ENCODE results near the gene ULK1.
A peak's percentile ranks its signal among the peaks of the same experiment; 100 is the strongest.

Gene ULK1

DNA sequence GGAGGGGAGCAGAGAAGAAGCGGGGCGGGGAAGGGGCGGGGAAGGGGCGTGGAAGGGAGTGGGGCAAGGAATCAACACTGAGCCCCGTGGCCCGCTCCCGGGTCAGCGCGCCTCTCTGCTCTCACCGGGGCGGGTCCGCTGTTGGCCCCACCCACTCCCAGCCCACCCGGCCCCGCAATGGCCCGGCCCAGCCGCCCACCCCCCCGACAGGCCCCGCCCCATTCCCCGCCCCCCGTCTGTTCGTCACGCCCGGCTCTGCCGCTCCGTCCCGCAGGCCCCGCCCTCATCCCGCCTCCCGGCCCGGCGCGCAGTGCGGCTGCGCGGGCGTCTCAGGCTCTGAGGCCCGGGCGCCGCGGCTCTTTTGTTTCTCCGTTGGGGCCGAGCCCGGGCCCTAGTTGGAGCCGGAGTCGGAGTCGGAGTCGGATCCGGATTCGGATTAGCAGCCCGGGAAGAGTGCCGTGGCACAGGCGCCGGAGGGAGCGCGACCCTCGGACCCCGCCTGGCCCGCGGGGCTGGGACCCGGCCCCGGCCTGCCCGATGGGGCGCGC, at the start of gene ULK1:
Gene ULK1 (plus strand): TSS at position 310 of the 548 bp plus-strand sequence. CDS start 380 bp downstream, outside the sequence.
- Mint-ChIP-seq H3K27me3 (no peaks in the 10 kb centered on the region), H3K4me3 (peak within 1 kb of the TSS; percentile 84), H3K36me3 (no peaks in the 10 kb centered on the region), H3K27ac (peak within 1 kb of the TSS; percentile 75), H3K9me3 (ENCODE audit: low read depth) (no peaks in the 10 kb centered on the region), H3K4me1 (ENCODE audit: low read depth) (peaks cover 16% of the 10 kb centered on the region)

- Mint-ChIP-seq H3K9me3 (ENCODE audit: low read depth) (no peaks in the 10 kb centered on the region), H3K27me3 (no peaks in the 10 kb centered on the region), H3K4me3 (no peak overlapping the region), H3K27ac (no peak overlapping the region), H3K4me1 (ENCODE audit: low read depth) (no peaks in the 10 kb centered on the region), H3K36me3 (no peaks in the 10 kb centered on the region)
These were observed 49.8 kb upstream of the ULK1 start for GRCh38 chr12:131844656-131845055.

DNA sequence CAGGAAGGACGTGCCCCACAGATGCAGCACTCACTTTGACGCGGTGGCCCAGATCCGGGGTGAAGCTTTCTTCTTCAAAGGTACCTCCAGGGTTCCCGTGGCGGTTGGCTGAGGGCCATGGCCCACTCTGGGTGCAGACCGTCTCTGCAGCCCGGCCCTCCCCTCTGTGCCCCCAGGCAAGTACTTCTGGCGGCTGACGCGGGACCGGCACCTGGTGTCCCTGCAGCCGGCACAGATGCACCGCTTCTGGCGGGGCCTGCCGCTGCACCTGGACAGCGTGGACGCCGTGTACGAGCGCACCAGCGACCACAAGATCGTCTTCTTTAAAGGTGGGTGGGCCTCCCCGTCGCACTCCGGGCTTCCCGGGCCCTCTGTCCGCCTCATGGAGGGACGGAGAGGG, 49.3 kb upstream of the ULK1 start:
- no peak overlapping the region for H3K27ac Mint-ChIP-seq
- no peaks in the 10 kb centered on the region for H3K9me3 Mint-ChIP-seq (ENCODE audit: low read depth)
- H3K4me1 Mint-ChIP-seq (ENCODE audit: low read depth): no peaks in the 10 kb centered on the region
- no peaks in the 10 kb centered on the region for H3K36me3 Mint-ChIP-seq
- no peak overlapping the region for H3K4me3 Mint-ChIP-seq
- no peaks in the 10 kb centered on the region for H3K27me3 Mint-ChIP-seq

DNA sequence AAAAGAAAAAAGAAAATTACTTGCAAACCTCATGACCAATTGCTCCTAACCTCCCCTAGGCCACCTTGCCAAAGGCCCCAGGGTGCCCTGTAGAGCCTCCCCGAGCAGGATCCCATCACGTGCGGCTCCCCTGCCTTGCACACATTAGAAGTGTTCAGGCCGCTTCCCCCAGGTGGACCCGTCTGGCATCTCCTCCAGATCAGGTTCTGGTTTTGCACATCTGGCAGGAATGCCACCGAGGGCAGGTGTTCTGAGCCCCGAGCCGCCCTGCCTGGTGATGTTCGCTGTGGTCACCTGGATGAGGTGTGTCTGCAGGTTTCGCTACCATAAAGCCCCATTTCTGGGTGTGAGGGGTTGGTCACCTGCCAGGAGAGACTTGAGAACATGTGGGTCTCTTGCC, 47.0 kb upstream of the ULK1 start:
- Mint-ChIP-seq H3K27ac (no peak overlapping the region), H3K36me3 (no peaks in the 10 kb centered on the region), H3K9me3 (ENCODE audit: low read depth) (no peaks in the 10 kb centered on the region), H3K4me1 (ENCODE audit: low read depth) (no peaks in the 10 kb centered on the region), H3K4me3 (no peak overlapping the region), H3K27me3 (no peaks in the 10 kb centered on the region)

- Mint-ChIP-seq H3K27me3 (no peaks in the 10 kb centered on the region), H3K4me1 (ENCODE audit: low read depth) (no peaks in the 10 kb centered on the region), H3K9me3 (ENCODE audit: low read depth) (no peaks in the 10 kb centered on the region), H3K27ac (no peak overlapping the region), H3K36me3 (no peaks in the 10 kb centered on the region), H3K4me3 (no peak overlapping the region)
These were observed 45.7 kb upstream of the ULK1 start for GRCh38 chr12:131848753-131849152.

DNA sequence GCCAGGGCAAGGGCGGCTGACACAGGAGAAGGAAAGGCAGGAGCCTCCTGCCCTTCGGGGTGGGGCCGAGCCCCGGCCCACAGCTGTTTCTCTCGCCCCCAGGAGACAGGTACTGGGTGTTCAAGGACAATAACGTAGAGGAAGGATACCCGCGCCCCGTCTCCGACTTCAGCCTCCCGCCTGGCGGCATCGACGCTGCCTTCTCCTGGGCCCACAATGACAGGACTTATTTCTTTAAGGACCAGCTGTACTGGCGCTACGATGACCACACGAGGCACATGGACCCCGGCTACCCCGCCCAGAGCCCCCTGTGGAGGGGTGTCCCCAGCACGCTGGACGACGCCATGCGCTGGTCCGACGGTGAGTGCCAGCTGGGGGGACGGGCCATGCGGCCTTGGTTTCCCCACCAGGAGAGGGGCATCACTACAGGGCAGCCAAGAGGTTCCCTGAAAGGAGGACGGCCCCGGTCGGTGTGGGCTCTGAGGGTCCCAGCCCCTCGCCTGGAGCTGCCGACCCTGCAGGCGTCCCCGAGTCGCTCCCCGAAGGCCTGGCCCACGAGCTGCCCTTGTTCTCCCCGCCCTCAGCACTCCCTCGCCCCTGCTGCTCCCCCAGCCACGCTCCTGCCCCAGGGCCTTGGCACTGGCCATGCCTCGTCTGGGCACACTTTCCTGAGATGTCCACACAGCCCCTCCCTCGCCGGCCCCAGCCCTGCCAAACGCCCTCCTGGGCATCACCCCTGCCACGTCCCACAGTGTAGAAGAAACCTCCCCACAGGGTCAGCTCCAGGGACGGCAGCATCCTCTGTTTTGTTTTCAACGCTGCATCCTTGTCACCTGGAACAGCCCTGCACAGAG, 44.5 kb upstream of the ULK1 start:
- Mint-ChIP-seq H3K4me1 (ENCODE audit: low read depth) (no peaks in the 10 kb centered on the region), H3K4me3 (no peak overlapping the region), H3K36me3 (no peaks in the 10 kb centered on the region), H3K27me3 (no peaks in the 10 kb centered on the region), H3K9me3 (ENCODE audit: low read depth) (no peaks in the 10 kb centered on the region), H3K27ac (no peak overlapping the region)

GRCh38 chr12:131850856-131851559, 43.4 kb upstream of the ULK1 start:
- Mint-ChIP-seq H3K9me3 (ENCODE audit: low read depth) (no peaks in the 10 kb centered on the region), H3K4me3 (no peak overlapping the region), H3K4me1 (ENCODE audit: low read depth) (no peaks in the 10 kb centered on the region), H3K36me3 (no peaks in the 10 kb centered on the region), H3K27ac (no peak overlapping the region), H3K27me3 (no peaks in the 10 kb centered on the region)

DNA sequence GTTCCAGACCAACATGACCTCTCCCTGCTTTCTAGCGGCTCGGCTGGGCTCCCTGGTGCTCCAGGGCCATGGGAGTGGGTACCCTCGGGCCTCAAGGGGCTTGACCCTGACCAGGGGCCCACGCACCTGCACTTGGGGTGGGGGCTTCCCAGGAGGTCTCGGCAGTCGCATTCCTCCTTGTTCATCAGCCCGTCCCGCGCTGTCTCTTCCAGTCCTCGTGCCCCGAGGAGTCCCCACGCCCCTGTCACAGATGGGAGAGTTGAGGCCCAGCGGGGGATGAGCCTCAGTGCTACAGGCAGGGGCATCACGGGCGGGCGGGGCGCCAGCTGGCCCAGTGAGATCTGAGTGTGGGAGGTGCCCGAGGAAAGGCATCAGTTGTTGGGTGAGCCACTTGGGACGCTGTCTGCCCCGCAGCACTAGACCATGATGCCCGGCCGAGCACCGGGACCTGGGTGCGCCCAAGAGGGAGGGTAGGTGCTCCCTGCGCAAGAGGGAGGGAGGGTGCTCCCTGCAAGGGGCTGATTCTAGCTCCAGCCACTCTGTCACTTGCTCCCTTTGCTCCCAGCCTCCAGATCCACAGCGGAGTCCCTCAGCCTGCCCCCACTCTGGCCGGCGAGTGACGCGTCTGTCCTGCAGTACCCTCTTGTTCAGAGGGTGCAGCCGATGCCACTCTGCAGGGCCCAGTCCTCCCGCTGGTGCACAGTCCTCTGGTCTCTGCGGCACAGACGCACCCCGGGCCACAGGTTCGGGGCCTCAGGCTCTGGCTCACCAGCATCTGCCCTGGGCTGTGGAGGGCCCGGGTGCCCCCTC, 42.5 kb upstream of the ULK1 start:
- no peak overlapping the region for H3K4me3 Mint-ChIP-seq
- no peaks in the 10 kb centered on the region for H3K9me3 Mint-ChIP-seq (ENCODE audit: low read depth)
- H3K27me3 Mint-ChIP-seq: no peaks in the 10 kb centered on the region
- no peaks in the 10 kb centered on the region for H3K4me1 Mint-ChIP-seq (ENCODE audit: low read depth)
- H3K36me3 Mint-ChIP-seq: no peaks in the 10 kb centered on the region
- H3K27ac Mint-ChIP-seq: no peak overlapping the region

DNA sequence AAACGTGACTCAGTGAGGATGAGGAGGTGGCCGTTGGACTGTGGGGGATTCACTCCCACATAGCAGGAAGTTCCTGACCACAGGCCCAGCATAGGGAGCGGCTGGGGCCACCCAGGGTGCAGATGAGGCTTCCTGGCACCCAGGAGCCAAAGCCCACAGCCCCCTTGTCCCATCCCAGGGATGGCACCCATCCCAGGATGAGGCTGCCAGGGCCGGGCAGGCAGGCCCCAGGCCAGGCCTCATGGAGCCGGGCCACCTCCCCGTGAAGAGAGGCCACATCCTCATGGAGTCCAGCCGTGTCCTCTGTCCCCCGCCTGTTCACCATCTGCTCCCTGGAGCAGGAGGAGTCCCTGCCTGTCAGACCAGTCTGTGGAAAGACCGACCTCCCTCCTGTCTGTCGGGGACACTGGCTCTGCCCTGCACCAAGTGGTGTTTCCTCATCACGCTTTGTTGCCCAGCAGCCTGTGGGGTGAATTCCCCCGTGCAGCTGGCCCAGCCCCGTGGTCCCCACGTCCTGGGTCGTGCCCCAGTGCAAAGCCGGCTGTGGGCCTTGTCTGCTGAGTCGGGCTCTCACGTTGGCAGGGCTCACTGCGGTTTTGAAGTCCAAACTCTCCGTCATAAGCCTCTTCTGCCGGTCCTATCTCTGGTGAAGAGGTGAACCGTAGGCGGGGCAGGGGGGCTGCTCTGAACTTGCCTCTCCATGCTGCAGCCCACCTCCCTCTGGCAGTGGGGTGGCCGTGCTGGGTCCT, 41.7 kb upstream of the ULK1 start:
- Mint-ChIP-seq H3K9me3 (ENCODE audit: low read depth) (no peaks in the 10 kb centered on the region), H3K4me1 (ENCODE audit: low read depth) (no peaks in the 10 kb centered on the region), H3K27ac (no peak overlapping the region), H3K27me3 (no peaks in the 10 kb centered on the region), H3K36me3 (no peaks in the 10 kb centered on the region), H3K4me3 (no peak overlapping the region)

DNA sequence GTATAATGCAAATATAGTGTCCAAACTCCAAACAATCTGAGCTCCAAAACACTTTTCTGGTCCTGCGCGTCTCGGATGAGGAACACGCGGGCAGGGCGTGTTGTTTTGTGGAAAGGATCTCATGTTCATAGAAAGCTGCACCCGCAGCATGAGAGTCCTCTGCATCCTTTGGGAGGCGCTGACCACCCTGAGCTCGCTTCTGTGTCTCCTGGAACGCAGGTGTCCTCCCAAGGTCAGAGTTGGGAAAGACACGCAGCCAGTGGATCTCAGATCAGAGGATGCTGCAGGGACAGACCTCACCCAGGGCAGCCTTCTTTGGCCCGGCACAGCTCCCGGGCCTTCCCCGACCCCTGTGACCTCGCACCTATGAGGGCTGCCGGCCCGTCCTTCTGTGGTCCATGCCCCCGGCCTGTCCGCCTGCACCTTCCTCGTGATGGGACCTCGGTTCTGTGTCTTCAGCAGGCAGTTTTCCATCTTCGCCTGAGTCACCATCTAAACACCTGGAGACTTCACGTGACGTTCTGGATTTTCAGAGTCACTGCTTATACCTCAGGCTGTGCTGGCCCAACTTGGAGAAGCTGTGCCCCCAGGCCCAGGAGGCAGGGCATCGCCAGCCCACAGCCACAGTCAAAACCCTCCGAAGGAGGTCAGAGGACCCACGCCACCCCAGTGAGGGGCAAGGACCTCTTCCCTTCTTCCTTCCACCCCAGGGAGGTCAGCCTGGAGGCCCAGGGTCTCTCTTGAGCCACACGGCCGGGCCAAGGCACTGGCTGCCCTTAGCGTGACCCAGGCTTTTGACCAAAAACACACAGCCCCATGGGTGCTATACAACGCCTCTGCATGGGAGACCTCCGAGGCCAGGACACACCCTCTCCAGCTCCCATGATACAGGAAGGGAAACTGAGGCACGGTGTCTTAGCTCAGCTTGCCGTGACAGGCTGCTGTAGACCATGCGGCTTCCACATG, 40.3 kb upstream of the ULK1 start:
- Mint-ChIP-seq H3K27ac (no peak overlapping the region), H3K4me1 (ENCODE audit: low read depth) (no peaks in the 10 kb centered on the region), H3K4me3 (no peak overlapping the region), H3K9me3 (ENCODE audit: low read depth) (no peaks in the 10 kb centered on the region), H3K27me3 (no peaks in the 10 kb centered on the region), H3K36me3 (no peaks in the 10 kb centered on the region)

DNA sequence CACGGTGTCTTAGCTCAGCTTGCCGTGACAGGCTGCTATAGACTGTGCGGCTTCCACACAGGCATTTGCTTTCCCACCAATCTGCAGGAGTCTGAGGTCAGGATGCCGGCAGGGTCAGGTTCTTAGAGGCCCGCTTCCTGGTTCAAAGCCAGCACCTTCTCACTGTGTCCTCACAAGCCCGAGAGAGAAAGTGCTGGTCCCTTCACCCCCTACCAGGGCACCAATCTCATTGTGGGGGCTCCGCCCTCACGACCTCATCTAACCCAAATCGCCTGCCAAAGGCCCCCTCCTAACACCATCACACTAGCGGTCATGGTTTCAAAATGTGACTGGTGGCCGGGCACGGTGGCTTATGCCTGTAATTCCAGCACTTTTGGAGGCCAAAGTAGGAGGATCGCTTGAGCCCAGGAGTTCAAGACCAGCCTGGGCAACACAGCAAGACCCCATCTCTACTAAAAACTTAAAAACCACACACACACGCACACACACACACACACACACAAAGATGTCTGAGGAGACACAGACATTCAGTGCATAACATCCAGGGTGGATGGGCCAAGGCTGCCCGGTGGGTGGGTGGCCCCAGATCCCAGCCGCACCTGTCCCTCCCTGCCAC, 39.5 kb upstream of the ULK1 start:
- Mint-ChIP-seq H3K36me3 (no peaks in the 10 kb centered on the region), H3K4me3 (no peak overlapping the region), H3K9me3 (ENCODE audit: low read depth) (no peaks in the 10 kb centered on the region), H3K27me3 (no peaks in the 10 kb centered on the region), H3K27ac (no peak overlapping the region), H3K4me1 (ENCODE audit: low read depth) (no peaks in the 10 kb centered on the region)

DNA sequence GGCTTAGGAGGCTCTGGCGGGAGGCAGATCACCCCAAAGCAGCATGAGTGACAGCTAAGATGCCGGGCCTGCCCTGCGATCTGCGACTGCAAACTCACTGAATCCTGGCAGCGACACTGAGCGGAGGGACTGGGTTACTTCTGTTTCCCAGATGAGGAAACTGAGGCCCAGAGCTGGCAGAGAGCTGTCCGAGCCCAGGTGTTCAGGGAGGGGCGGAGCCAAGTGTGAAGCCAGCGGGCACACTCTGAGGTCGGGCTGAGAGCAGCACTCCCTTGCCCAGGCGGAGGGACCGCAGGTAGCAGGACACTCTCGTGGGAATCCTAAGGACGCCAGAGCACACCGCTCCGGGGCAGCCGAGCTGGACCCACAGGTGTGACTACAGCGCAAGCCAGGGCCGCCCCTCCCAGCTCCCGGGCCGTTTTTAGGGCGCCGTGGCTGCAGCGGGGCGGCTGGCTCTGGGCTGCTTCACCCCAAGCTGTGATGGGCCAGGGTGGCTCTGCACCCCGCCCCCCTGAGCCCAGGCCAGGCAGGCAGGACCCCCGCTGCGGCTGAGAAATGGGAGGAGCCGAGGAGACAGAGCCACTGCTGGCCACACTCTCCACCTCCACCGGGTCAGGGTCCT, 38.8 kb upstream of the ULK1 start:
- Mint-ChIP-seq H3K27ac (no peak overlapping the region), H3K9me3 (ENCODE audit: low read depth) (no peaks in the 10 kb centered on the region), H3K36me3 (no peaks in the 10 kb centered on the region), H3K4me1 (ENCODE audit: low read depth) (no peaks in the 10 kb centered on the region), H3K27me3 (no peaks in the 10 kb centered on the region), H3K4me3 (no peak overlapping the region)

All from activated naive CD8-positive, alpha-beta T cell (primary cell).